ENCODE measurements around the gene ACLY.

DNA sequence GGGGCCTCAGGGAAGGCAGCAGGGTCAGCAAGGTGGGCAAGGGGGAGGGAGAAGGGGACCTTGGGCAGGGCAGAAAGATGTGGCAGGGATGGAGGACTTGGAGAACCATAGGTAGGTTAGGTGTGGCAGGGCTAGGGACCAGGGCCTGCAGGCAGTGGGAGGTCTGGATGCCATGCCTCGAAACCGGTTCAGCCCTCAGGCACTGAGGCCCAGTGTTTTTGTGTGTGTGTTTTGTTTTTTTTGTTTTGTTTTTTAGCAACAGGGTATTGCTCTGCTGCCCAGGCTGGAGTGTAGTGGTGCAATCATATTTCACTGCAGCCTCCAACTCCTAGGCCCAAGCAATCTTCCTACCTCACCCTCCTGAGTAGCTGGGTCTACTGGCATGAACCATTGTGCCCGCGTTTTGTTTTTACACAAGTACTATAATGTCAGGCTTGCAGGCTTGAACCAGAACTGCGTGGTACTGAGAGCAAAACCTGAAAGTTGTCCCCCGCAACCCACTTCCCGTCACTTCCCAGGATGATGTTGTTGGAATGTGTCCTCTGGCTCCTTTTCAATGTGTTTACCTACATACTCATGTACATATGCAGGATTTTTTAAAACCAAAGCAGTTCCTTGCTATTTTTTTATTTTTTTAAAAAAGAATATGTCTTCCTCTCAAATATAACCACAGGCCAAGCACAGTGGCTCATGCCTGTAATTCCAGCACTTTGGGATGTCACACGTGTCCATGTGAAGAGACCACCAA, 24.0 kb upstream of the ACLY start:
- no peak for TF ChIP-seq POLR2AphosphoS5 (IDR thresholded peaks at IDR 0.05; ENCODE audit: low read depth)
- TF ChIP-seq GABPA (IDR thresholded peaks at IDR 0.05; ENCODE audit: low read depth) = no peak
- TF ChIP-seq, protein P1, sequence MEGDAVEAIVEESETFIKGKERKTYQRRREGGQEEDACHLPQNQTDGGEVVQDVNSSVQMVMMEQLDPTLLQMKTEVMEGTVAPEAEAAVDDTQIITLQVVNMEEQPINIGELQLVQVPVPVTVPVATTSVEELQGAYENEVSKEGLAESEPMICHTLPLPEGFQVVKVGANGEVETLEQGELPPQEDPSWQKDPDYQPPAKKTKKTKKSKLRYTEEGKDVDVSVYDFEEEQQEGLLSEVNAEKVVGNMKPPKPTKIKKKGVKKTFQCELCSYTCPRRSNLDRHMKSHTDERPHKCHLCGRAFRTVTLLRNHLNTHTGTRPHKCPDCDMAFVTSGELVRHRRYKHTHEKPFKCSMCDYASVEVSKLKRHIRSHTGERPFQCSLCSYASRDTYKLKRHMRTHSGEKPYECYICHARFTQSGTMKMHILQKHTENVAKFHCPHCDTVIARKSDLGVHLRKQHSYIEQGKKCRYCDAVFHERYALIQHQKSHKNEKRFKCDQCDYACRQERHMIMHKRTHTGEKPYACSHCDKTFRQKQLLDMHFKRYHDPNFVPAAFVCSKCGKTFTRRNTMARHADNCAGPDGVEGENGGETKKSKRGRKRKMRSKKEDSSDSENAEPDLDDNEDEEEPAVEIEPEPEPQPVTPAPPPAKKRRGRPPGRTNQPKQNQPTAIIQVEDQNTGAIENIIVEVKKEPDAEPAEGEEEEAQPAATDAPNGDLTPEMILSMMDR (IDR thresholded peaks at IDR 0.05; ENCODE audit: insufficient read depth, low read length) = no peak
